Measurements from ENCODE around the gene SERP1.

SERP1 gene

GRCh38 chr3:150546226-150547044 is at the start of gene SERP1, which contains the start of gene EIF2A:
SERP1 (minus strand) TSS chr3:150546496; CDS start chr3:150546135, 361 bp downstream.
EIF2A (plus strand) TSS chr3:150546787; CDS start chr3:150546803, 16 bp downstream.
- peak; percentile 99 for DNase-seq (ENCODE audit: low read depth)

GRCh38 chr3:150594150-150594549 is 47.9 kb upstream of the SERP1 start:
- no peak for DNase-seq (ENCODE audit: low read depth)

DNA sequence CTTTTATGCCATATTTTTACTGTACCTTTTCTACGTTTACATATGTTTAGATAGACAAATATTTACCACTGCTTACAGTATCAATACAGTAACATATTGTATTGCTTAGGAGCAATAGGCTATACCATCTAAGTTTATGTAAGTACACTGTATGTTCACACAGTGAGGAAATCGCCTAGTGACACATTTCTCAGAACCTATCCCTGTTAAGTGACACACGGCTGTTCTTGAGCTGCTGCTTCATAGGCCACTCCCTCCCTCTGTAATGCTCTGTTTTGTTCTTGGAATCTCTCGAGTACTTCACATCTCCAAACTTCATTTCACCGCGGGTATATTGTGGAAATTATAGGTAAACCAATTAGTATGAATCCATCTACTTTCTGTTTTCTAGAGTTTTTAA is 43.5 kb upstream of the SERP1 start:
- no peak for DNase-seq (ENCODE audit: low read depth)

DNA sequence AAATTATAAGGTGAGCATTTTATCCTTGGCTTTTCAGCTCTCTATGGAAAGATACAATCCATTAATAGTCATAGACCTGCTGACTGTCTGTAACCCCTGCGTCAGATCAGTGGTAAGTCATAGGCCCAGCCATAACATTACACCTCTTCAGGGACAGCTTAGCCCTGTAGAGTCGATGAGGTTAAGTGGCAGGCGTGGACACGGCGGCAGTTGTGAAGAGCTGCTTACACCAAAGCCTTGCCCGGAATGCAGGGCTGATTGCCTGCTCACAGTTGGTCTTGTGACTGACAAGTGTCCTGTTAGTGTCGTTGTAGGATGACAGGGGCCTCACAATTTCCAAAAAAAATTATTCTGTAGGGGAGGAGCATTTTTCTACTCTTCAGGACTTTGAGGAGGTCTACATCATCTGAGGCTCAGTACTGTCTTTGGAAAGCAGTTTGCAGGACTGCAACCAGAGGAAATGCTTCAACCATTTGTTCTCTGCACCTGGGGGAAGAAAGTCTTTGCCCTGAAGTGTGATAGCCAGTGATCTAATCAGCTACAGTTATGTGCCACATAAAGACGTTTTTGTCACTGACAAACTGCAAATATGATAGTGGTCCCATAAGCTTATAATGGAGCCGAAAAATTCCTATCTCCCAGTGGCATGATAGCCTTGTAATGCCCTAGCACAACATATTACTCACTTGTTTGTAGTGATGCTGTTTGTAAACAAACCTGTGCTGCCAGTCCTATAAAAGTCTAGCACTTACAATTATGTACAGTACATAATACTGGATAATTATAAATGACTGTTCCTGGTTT is 41.9 kb upstream of the SERP1 start:
- DNase-seq (ENCODE audit: low read depth): no peak

DNA sequence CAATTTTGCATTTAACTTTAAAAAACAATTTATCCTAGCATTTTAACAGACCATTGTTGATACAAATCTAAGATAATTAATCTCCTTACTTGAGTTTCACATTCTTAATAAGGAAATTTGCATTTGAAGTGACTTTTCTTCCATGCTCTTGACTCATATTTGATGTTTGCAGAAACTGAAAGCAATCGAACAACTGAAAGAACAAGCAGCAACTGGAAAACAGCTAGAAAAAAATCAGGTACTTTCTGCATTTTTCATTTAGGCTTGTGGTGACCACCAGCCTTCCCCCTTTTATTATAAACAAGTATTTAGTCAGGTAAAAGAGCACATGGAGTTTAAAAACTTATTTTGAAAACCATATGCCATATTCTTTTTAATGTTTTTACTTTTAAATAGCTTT is 36.7 kb upstream of the SERP1 start:
- DNase-seq (ENCODE audit: low read depth): no peak

GRCh38 chr3:150582620-150583019 is 36.3 kb upstream of the SERP1 start:
- no peak for DNase-seq (ENCODE audit: low read depth)

DNA sequence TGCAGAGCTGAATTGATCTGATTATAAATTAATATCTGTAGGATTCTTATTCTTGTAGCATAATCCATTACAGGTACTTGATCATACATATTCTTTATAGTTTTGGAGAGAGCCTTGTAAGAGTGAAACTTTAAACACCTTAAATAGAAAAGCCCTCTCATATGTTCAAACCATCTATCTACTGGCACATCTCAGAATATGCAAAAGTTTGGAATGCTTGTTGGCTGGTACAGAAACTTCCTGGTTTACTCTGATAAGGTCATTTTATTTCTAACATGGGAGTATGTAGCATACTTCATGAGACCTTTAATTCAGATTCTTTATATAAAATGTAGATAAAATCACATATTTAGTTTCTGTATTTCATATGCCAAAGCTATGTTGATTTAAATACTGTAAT is 34.9 kb upstream of the SERP1 start:
- DNase-seq (ENCODE audit: low read depth): no peak

DNA sequence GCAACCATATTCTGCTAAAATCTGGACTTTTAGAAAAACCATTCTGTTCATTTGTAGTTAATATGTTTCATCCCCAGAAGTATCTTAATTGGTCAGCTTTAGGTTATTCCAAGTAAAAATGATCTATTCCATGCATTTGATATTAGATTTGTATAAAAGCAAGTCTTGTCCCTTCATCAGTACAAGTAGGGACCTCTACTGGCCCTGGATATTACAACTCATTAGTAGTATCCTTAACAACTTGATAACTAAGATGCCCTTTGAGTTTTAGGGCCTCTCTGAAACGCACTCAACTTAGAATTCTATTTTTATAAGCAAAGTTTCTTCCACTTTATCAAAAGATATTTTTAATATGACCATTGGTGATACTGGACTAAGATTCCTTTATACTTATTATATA is 31.6 kb upstream of the SERP1 start:
- peak; percentile 16 for DNase-seq (ENCODE audit: low read depth)

GRCh38 chr3:150567328-150567727 is 21.0 kb upstream of the SERP1 start:
- DNase-seq (ENCODE audit: low read depth): no peak

DNA sequence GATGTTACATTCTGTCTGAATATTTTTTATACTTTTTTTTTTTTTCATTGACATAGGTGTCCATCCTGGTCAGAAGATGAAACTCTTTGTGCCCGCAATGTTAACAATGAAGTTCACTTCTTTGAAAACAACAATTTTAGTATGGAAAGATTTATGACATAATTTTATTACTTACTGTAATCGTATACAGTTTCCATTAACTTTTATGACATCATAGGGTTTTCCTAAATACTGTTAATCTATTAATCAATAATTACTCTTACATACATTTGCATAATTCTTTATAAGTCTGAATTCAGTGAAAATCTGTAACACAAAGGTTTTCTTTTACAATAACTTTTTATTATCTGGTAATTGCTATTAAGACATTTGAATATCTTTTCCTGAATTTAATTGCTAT is 17.9 kb upstream of the SERP1 start:
- no peak for DNase-seq (ENCODE audit: low read depth)

DNA sequence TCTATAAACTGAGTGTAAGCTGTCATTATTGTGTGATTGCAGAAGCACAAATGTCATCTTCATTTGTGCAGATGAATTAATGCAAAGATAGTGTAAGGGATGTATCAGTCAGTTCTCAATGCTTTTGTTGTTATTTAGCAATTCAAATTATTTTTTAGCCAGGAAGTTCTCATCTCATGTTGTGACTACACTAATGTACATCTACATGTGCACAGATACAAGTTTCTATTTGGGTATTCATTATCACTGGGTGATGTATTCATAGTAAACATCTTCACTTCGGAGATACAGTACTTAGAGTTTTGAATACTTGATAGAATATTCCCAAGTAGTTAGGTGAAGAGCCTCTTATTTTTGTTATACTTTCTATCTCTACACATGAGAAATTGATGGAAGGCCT is 11.4 kb upstream of the SERP1 start:
- DNase-seq (ENCODE audit: low read depth): no peak

- no peak for DNase-seq (ENCODE audit: low read depth)
These were observed 10.5 kb upstream of the SERP1 start for GRCh38 chr3:150556792-150557191.

DNA sequence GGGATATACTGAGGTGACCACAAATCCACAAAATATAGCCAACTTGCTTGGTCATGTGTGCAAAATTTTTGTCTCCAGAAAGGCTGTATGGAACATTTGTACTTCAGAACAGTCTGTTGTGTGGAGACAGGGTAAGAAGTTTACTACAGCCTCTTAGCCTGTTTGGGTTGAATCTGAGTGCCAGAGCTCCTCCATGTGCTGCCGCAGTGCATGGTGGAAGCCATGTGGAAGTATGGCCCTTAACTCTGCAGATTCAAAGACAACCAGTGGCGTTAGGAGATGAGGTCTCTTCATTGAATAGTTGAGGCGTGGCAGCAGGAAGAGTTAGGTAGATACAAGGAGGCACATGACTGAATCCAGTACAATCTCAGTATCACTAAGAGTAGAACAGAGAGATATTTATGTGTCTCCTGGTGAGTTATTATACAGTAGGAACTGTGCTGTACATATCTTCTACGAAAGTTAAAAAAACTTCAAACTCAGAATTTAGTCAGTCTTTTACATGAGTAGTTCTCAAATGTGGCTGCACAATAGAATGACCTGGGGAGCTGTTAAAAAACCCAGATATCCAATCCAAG is 9.7 kb upstream of the SERP1 start:
- no peak for DNase-seq (ENCODE audit: low read depth)

DNA sequence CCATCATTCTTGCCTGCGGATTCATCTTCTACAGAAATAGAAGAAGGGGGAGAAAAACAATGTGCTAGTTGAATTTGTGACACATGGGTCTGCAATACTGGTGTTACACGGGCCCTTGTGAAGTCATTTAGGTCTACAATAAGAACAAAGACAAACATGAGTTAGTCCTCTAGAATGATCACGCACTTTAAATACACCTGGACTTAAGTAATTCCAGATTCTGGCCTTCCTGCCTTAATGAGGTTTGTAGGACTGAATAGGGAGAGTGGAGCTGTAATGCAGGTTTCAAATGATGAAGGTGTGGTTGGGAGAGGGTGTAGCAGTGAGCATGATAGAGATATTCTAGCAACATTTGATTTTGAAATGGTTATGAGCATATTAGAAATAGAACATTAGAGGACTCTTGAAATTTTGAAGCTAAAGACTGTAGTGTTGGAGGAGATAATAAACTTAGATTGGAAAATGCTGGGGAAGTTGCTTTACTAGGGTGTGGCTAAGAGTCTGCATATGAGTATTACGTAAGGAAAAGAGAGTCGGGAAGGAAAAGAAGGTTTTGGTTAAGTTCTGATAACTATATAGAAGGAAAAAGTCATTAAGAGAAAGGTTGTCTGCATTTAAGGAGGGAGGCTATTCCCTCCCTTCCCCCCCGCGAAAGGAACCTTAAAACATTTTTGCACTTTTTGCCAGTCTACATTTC is 897 bp upstream of the SERP1 start:
- DNase-seq (ENCODE audit: low read depth): peak; percentile 28

GRCh38 chr3:150545419-150546225 is 674 bp downstream of the SERP1 start:
- no peak for DNase-seq (ENCODE audit: low read depth)

DNA sequence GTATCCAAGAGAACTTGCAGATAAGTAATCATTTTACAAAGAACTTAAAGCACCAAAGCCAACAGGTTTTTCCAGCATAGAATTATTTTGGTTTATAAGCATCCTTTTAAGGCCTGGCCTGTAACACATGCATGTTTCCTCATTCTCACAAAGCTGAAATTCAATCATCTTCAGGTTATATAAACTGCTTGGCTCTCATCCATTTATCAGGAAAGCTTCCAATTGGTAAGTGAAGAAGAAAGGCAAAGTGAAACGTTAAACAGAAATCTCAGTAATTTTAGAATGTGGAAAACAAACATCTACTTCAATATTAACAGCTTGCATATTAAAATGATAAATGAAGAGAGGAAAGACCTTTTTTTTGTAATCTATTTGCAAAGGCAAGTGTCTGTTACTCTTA is 1.6 kb downstream of the SERP1 start:
- DNase-seq (ENCODE audit: low read depth): peak; percentile 53

- DNase-seq (ENCODE audit: low read depth): peak; percentile 63
These were observed 2.3 kb downstream of the SERP1 start for GRCh38 chr3:150544041-150544440.

DNA sequence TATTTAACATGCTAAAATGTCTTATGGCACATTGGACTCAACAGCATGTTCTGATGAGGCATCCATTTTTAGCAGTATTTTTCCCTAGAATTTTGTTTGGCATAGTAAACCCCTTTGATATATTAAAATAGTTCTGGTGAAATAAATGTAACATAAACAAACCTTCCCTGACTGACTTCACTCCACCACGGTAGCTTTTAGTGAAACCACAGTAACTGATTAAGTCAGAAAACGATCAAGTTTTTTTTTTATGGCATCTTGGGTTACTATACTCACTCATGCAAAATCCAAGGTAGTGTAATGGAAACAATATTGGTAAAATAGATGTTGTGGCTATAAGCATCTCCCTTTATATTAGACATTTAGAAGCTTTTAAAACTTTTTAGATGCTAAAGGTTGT is 2.8 kb downstream of the SERP1 start:
- no peak for DNase-seq (ENCODE audit: low read depth)

GRCh38 chr3:150543128-150543527 is 3.2 kb downstream of the SERP1 start:
- DNase-seq (ENCODE audit: low read depth): no peak

- no peak for DNase-seq (ENCODE audit: low read depth)
These were observed 5.3 kb downstream of the SERP1 start for GRCh38 chr3:150540991-150541390.

GRCh38 chr3:150540297-150540696 is 6.0 kb downstream of the SERP1 start:
- DNase-seq (ENCODE audit: low read depth): no peak
